K562 (cell line): Measurements from ENCODE around the gene CAV1. TPM values are rescaled to one million over a fixed set of nuclear protein-coding genes. Genes with fewer than 3 reads are reported as not detected.
A peak's percentile ranks its signal among the peaks of the same experiment; 100 is the strongest.
"Not testable (repeated sequence)": the region's sequence is repeated elsewhere in the genome, so short reads cannot be mapped to it uniquely, and the experiment has no call there.

Source experiments
- ATAC-seq: fragments of 200-7000 bp; cut with Tn5 transposase; 3 replicates; pipeline ENCODE4 v1.9.1; 2020; ENCODE audit warnings: moderate library complexity
- BruUV-seq: library from RNA; stranded (reverse); fragments of 400-500 nt; replicated peaks from 2 replicates; lab custom pipeline; 2021; lab: Mats Ljungman, UMichigan
- CTCF ChIA-PET: fragments of 300-600 bp; formaldehyde crosslinking; extraction: SDS; loops from one replicate; lab custom pipeline; 2021; ENCODE audit warnings: low intra/inter-chr PET ratio; lab: Yijun Ruan, JAX
- POLR2A ChIA-PET: fragments of 300-600, 350-650 bp; sonication (Branson Sonifier 250); formaldehyde crosslinking; extraction: SDS; loops from one replicate; lab custom pipeline; 2021; ENCODE audit warnings: antibody characterized with exemption, inconsistent platforms; lab: Yijun Ruan, JAX
- DNase-seq, 4 experiments: peaks; one replicate each; pipeline versions ENCODE4 v3.0.0 to v3.0.0-alpha.2; 2011 to 2018; ENCODE audit warnings: low spot score in 3 of 4, mixed read lengths in 3 of 4; ENCODE audit errors: extremely low read depth in 1 of 4
- FAIRE-seq: peaks from 2 replicates; lab custom pipeline; 2011; peaks lifted over from hg19 to GRCh38; lab: Jason Lieb, UNC
- H2AFZ ChIP-seq: 2 replicates; pipeline ENCODE4 v1.6.0; 2011; ENCODE audit warnings: low read depth, low read length, control low read depth, inconsistent platforms
- H3K27ac ChIP-seq: fragments of 200-600 bp; 3 replicates; pipeline ENCODE4 v1.8.0; 2011; ENCODE audit warnings: low read depth, mild to moderate bottlenecking, control low read depth, inconsistent platforms, low read length, moderate library complexity, mixed read lengths; ENCODE audit errors: extremely low read depth
- H3K27me3 ChIP-seq, 2 experiments: fragments of 300-600 bp in 1 of 2; 2 replicates in 1 of 2; 3 replicates in 1 of 2; pipeline versions ENCODE4 v1.6.0 to v1.8.0; 2011; ENCODE audit warnings: inconsistent platforms in 2 of 2, low read length in 2 of 2, mild to moderate bottlenecking in 1 of 2, mixed read lengths in 1 of 2, moderate library complexity in 1 of 2; ENCODE audit not compliant: control insufficient read depth in 2 of 2, insufficient read depth in 2 of 2
- H3K36me3 ChIP-seq: fragments of 300-600 bp; 3 replicates; pipeline ENCODE4 v1.8.0; 2011; ENCODE audit warnings: mild to moderate bottlenecking, low read length, inconsistent platforms; ENCODE audit not compliant: control insufficient read depth, insufficient read depth
- H3K4me1 ChIP-seq, 2 experiments: fragments of 200-600 bp in 1 of 2; replicated peaks in 1 of 2; 2 replicates in 1 of 2; 3 replicates in 1 of 2; pipeline versions ENCODE4 v1.5.1 to v1.8.0; 2011; ENCODE audit warnings: inconsistent platforms in 2 of 2, low read length in 2 of 2, mild to moderate bottlenecking in 1 of 2, mixed read lengths in 1 of 2, moderate library complexity in 1 of 2; ENCODE audit not compliant: control insufficient read depth in 2 of 2, insufficient read depth in 2 of 2
- H3K4me2 ChIP-seq: 2 replicates; pipeline ENCODE4 v1.6.1; 2011; ENCODE audit warnings: low read length, control low read depth, inconsistent platforms, mixed read lengths; ENCODE audit not compliant: insufficient read depth
- H3K4me3 ChIP-seq: fragments of 200-600 bp; sonication (generic), shearing (Covaris generic); 2 replicates; pipeline ENCODE4 v1.5.1; 2016; ENCODE audit warnings: control low read depth, inconsistent platforms
- H3K79me2 ChIP-seq: fragments of 200-600 bp; 3 replicates; pipeline ENCODE4 v1.8.0; 2011; ENCODE audit warnings: low read length, inconsistent platforms; ENCODE audit not compliant: control insufficient read depth, insufficient read depth
- H3K9ac ChIP-seq, 2 experiments: 2 replicates each; pipeline versions ENCODE4 v1.6.0 to v1.6.1; 2011; ENCODE audit warnings: low read depth in 2 of 2, low read length in 2 of 2, control low read depth in 1 of 2, inconsistent platforms in 1 of 2, mild to moderate bottlenecking in 1 of 2, mixed read lengths in 1 of 2; ENCODE audit not compliant: insufficient read depth in 1 of 2
- H3K9me1 ChIP-seq: one replicate; pipeline ENCODE4 v1.6.0; 2011; ENCODE audit warnings: inconsistent platforms, mild to moderate bottlenecking, low read length, moderate library complexity; ENCODE audit not compliant: control insufficient read depth, insufficient read depth
- H3K9me3 ChIP-seq: replicated peaks from 2 replicates; pipeline ENCODE4 v1.5.1; 2011; ENCODE audit warnings: low read depth, low read length, inconsistent platforms; ENCODE audit not compliant: control insufficient read depth, insufficient read depth
- H4K20me1 ChIP-seq: replicated peaks from 2 replicates; pipeline ENCODE4 v1.6.1; 2011; ENCODE audit warnings: low read length, inconsistent platforms, mixed read lengths; ENCODE audit not compliant: control insufficient read depth, insufficient read depth
- ZNF146 ChIP-seq: IDR thresholded peaks from one replicate; pipeline ENCODE4 v1.6.1; 2018; ENCODE audit warnings: missing compliant biosample characterization; ENCODE audit not compliant: unreplicated experiment
- WGBS: fragments of 100-300 bp; shearing (Covaris generic); methylation state at CpG from one replicate; pipeline ENCODE4 v1.1.6; 2016; ENCODE audit warnings: low coverage, mixed read lengths; ENCODE audit not compliant: insufficient coverage; ENCODE audit errors: missing lambda C conversion rate; 5-methylcytosine and 5-hydroxymethylcytosine counted together
- in situ Hi-C: fragments of 300-500 bp; cut with MboI; formaldehyde crosslinking; loops from 4 replicates; pipeline ENCODE4 v1.15.0; 2018; ENCODE audit warnings: inconsistent platforms, mixed read lengths
- intact Hi-C: fragments of 100-400 bp; cut with micrococcal nuclease; formaldehyde crosslinking; loops from 2 replicates; pipeline ENCODE4 v1.14.2; 2022
- polyA plus RNA-seq, 8 experiments: library from polyadenylated mRNA; depleted of rRNA in 4 of 8; stranded (reverse) in 5 of 8; unstranded in 3 of 8; fragments of >200 nt; fragmentation: Nextera tagmentation in 2 of 8; fragmentation: Illumina TruSeq in 1 of 8; extraction: Ambion mirVana in 2 of 8; extraction: Trizol in 1 of 8; gene quantifications; 2 replicates each; pipeline versions ENCODE4 v1.2.1 to v1.2.3, GENCODE V29; 2011 to 2014; ENCODE audit warnings: inconsistent platforms in 1 of 8, missing spikeins in 1 of 8
- total RNA-seq, 7 experiments: library from RNA; depleted of rRNA in 6 of 7; stranded (reverse); fragments of >200 nt in 6 of 7; fragmentation: Illumina TruSeq in 2 of 7; extraction: Trizol in 2 of 7; gene quantifications; 2 replicates each; pipeline versions ENCODE4 v1.2.1 to v1.2.3, GENCODE V29; 2011 to 2021; ENCODE audit warnings: low replicate concordance in 1 of 7
- TF ChIP-seq, protein P1 (sequence below): fragments of 450-650 bp; IDR thresholded peaks from 2 replicates; pipeline ENCODE4 v1.6.1; 2016; ENCODE audit warnings: missing biosample characterization, missing genetic modification characterization

Gene CAV1
- total and polyA plus RNA-seq, 9 of the 15 experiments (the other 6 are each of a cell fraction or from before 2014, with no cell fraction given) = 0.08 to 1.5 (median 0.63) TPM

DNA sequence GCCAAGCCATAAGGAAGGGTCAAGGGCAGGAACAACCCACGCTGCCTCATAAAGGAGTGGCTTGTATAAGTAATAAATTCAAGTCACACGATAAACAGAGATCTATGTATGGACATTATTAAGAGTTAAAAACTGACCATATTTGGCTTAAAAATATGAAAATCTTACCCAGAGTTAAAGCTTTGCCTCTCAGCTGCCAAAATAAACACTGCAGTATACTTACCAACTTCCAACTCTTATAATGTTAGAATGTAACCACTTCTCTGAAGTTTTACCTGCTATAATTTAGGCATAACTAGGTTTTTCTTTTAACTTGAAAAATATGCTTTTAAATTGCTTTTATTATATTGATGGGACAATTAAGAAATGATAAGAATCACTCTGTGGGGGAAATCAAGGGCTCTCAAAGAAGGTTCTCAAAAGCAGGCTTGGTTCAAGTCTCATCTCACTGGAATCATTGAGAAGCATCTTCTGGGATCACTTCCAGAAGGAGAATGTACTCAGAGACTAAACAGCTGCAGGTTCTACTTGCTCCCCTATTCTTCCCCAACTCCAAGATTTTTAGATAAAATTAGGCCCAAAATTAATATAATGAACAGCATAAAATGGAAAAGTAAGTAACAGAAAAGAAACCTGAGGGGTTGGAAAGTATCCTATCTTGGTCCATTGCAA is 41.4 kb upstream of the CAV1 start (continued):
- TF ChIP-seq, protein P1, sequence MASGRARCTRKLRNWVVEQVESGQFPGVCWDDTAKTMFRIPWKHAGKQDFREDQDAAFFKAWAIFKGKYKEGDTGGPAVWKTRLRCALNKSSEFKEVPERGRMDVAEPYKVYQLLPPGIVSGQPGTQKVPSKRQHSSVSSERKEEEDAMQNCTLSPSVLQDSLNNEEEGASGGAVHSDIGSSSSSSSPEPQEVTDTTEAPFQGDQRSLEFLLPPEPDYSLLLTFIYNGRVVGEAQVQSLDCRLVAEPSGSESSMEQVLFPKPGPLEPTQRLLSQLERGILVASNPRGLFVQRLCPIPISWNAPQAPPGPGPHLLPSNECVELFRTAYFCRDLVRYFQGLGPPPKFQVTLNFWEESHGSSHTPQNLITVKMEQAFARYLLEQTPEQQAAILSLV (tag) = no peak

DNA sequence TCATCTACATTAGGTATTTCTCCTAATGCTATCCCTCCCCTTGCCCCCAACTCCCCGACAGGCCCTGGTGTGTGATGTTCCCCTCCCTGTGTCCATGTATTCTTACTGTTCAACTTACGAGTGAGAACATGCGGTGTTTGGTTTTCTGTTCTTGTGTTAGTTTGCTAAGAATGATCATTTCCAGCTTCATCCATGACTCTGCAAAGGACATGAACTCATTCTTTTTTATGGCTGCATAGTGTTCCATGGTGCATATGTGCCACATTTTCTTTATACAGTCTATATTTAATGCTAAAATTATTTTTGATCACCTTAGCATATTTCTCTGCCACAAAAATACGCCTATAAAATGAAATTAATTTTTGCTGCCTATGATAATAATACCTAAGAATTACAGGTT is 40.4 kb upstream of the CAV1 start:
- H3K79me2 ChIP-seq, H2AFZ ChIP-seq, H3K9me1 ChIP-seq, POLR2A ChIA-PET, H3K27me3 ChIP-seq, FAIRE-seq, intact Hi-C loops, H3K9ac ChIP-seq, ATAC-seq, H3K4me2 ChIP-seq, H3K27ac ChIP-seq, H3K4me1 ChIP-seq, H3K36me3 ChIP-seq, H3K9me3 ChIP-seq, DNase-seq, H4K20me1 ChIP-seq, CTCF ChIA-PET, BruUV-seq, H3K4me3 ChIP-seq, in situ Hi-C loops: not testable (repeated sequence)
- TF ChIP-seq ZNF146 = peak; percentile 81
- 78% methylated on average over 4 of the region's 4 CpGs for WGBS
